GM19239 (cell line): ENCODE measurements around the gene HLA-DOB.

Source experiments
- DNase-seq: peaks from one replicate; pipeline ENCODE4 v3.0.0; 2011; ENCODE audit warnings: low spot score; ENCODE audit not compliant: insufficient read length
- FAIRE-seq: peaks from 2 replicates; lab custom pipeline; 2011; peaks lifted over from hg19 to GRCh38; lab: Jason Lieb, UNC

HLA-DOB gene

DNA sequence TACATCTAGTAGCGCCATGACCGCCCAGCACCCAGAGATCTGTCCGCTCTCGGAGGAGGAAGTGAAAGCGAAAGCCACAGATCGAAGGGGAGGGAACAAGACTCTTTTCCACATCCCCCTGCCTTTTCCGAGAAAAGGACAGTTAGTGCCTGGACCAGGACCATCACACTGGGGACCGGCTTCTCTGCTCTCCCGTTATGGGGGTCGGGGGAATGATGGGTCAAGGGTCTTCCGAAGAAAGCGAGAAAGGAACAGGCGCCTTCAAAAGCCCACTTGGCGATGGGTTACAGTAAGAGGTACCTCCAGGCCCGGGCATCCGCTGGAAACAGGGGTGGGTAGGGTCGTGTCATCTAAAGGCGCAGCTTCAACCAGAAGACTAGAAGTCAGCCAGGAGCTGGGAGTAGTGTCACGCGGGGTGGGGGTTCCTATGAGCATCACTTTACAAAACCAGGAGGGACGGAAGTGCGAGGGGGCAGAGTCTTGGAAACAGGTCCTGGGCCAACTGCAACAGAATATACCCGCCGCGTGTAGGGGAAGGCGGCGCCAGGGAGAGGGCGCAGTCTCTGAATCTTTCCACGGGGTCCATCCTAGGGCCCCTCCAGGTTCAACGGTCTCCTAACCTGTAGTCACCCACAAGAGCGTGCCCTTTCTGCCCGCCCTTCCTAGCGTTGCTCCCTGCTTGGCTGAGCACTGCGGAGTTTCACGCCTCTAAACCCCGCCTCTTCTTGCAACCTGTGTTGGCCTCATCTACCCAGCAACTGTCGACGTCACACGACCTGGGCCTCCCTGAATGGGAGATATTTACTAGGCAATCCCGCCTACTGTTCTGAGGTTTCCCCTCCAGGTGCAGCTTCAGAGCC is 27.4 kb upstream of the HLA-DOB start, which contains the start of gene PSMB8:
Gene PSMB8, minus strand, starts transcription at position 69 of the 860 bp plus-strand sequence. Its CDS starts 51 bp downstream, at position 18.
- peak; percentile 97 for FAIRE-seq

DNA sequence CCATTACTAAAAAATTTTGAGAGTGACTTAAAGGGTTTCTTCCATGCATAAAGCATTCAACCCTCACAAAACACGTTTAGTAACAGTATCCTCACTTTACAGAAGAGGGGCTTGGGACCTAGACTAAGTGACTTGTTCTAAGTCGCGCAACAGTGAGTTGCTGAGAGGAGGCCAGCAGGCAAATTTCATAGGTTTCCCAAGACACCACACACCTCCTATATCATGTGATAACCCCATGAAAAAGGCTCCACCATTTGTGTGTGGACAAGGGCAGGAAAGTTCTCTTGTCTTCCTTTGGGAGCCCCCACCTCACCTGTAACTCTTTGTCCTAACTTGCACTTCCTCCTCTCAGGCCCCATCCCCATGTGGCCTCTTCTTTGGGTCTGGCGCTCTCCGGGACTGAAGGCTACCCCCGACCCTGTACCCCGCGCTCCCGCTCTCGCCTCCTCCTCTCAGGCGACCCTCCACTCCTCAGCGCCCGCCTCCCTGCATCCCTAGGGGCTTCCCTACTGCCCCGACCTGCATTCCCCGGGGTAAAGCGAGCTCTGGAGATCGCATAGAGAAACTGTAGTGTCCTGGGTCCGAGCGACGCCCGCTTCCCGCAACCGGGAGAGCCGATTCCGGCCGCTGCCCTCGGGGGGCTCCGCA is 26.7 kb upstream of the HLA-DOB start:
- FAIRE-seq: peak; percentile 91
- no peak for DNase-seq

More for the DNA sequence above, 27.4 kb upstream of the HLA-DOB start, which contains the start of gene PSMB8:
- DNase-seq: peak; percentile 70

DNA sequence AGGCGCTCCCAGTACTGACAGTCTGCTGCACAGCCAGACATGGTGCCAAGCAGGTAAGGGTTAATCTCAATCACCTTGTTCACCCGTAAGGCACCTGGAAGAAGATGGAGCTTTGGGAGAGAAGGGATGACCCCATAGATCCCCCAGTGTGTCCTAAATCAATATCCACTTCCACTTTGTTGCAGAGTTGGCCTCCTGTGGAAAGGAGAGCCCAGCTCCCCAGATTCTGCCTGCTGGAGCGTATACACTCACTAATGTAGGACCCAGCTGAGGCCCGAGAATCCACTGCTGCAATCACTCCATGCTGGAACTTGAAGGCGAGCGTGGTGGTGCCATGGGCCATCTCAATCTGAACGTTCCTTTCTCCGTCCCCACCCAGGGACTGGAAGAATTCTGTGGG is 25.9 kb upstream of the HLA-DOB start:
- no peak for DNase-seq
- FAIRE-seq: no peak

DNA sequence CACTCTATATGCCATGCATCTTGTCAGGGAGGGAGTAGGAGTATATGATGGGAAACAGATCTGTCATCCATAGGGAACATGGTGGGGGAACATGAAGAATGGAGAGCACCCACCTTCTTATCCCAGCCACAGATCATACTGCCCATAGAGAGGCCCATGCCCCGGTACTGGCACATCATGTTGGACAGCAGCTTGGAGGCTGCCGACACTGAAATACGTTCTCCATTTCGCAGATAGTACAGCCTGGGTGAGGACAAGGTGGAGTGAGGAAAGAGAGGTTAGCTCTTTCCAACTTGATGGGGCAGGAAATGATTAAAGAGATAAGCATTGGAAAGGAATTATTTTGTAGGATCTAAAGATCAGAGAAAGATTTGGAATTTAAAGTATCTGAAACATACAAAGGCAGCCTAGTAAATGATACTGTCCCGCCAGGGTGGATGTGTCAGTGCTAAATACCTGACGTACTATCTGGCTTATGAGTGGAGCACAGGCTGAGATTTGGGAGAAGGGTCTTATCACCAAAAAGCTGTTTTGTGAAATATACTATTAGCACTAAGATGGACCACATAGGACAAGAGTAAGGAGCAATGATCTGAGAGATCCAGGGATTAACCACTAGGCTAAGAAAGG is 25.3 kb upstream of the HLA-DOB start:
- peak; percentile 18 for FAIRE-seq
- DNase-seq: no peak

DNA sequence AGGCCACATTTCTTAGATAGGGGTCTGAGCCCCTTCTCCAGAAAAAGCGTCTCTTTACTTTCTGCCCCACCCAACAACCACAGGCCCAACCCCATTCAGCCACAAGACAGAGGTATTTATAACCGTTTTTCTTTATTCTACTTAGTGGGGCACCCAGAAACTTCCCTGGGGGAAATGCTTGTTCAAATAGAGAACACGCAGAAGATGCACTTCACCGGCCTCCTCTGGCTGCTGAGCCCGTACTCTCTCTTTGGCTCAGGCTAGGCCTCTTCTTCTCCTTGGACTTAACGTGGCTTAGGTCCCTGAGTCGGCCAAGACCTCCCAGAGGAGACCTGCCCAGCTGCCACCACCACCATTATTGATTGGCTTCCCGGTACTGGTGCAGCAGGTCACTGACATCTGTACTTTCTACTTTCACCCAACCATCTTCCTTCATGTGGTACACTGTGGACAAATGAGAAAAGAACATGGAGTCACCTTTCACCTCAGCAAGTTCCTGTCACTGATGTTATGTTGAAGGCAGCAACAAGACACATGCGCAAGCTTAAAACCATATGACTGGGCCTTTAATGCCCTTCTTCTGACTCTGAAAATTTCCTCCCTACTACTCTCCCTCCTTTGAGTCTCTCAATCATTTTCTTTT is 23.9 kb upstream of the HLA-DOB start:
- FAIRE-seq (peak; percentile 92), DNase-seq (no peak)

DNA sequence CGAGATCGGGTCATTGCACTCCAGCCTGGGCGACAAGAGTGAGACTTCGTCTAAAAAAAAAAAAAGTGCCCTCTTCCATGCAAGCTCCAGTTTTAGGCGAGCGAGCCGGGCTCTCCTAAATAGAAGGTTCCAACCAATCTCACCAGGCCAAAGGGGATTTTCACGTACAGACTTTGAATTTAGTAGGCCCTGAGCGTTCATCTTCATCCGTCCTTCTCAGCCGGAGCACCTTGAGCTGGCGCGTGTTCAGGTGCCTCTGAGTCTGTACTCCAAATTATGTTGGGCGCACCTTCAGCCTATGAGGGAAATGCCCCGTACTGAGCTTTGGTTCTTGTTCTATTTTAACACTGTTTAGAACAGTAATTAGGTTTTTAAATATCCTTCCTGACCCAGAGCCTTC is 22.6 kb upstream of the HLA-DOB start:
- DNase-seq: no peak
- FAIRE-seq: no peak

DNA sequence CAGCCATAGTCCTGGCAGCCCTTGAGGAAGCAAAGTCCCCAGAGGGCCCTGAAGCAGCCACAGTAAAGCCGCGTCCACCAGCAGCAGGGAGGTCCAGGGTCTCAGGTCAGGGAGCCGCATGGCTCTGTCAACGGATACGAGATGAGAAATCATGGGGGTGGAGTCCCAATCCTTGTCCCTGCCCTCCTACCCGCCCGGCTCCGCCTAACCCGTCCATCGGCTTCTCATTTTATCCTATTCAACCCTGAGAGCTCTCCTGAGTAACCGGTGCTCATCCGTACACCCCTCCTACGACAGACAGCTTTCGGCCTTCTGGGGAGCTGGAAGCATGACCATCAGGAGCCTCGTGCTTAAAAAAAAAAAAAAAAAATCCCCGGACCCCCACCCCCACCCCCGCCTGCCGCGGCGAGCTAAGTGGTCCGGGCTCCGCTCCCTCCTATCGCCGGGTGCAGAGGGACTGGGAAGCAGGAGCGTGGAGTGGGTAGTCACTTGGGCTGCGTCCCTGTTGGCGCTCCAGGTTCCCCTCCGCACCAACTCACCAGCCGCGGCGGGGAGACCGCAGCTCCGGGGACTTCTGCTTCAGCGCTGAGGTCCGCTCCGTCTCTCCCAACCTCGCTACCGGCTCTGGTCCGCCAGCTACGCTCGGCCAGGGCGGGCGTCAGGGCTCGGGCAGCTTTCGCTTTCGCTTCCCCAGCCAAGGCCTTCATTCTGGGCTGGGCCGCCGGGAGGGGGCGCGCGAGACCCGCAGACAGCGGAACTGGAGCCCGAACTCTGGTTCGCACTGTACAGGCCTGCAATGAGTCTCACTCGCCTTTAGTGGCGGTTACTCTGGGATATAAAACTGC is 21.5 kb upstream of the HLA-DOB start, which contains the start of gene TAP2:
Gene TAP2, minus strand, starts transcription at position 626 of the 845 bp plus-strand sequence. Its CDS starts 506 bp downstream, at position 120.
- peak; percentile 85 for DNase-seq
- FAIRE-seq: peak; percentile 81

DNA sequence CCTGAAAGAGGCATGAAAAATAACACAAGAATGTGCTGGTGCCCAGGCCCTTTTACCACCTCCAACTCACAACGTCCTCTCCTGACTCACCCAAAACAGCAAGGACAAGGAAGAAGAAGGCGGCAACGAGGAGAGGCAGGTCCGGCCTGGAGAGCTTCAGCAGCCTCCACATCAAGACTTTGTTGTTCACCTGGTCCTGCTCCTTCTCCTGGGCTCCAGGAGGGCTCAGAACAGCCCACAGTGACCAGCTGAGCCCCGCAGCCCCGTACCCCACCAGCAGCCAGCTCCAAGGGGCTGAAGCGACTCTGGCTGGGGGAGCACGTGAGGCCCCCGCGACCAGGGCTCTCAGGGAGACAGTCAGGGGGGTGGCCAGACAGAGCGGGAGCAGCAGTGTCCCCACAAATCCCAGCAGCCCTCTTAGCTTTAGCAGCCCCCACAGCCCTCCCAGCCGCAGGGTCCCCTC is 20.9 kb upstream of the HLA-DOB start:
- no peak for DNase-seq
- FAIRE-seq: no peak

DNA sequence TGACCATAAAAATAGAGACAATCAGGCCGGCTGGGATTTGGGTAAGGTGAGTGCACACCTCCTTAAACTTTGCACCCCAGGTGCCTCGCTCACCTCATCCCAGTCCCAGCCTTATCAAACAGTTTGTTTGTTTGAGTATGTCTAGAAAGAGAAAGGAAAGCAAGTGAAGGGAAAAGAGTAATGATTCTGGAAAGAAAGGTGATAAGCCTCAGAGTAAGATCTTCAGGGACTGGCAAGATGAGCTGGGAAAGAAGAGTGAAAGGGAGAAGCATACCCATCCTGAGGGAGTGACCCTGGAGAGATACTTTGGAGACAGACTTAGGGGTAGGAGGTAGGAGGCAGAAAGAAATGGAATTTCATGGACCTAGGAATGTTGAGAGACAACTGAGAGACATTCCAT is 20.1 kb upstream of the HLA-DOB start:
- no peak for FAIRE-seq

DNA sequence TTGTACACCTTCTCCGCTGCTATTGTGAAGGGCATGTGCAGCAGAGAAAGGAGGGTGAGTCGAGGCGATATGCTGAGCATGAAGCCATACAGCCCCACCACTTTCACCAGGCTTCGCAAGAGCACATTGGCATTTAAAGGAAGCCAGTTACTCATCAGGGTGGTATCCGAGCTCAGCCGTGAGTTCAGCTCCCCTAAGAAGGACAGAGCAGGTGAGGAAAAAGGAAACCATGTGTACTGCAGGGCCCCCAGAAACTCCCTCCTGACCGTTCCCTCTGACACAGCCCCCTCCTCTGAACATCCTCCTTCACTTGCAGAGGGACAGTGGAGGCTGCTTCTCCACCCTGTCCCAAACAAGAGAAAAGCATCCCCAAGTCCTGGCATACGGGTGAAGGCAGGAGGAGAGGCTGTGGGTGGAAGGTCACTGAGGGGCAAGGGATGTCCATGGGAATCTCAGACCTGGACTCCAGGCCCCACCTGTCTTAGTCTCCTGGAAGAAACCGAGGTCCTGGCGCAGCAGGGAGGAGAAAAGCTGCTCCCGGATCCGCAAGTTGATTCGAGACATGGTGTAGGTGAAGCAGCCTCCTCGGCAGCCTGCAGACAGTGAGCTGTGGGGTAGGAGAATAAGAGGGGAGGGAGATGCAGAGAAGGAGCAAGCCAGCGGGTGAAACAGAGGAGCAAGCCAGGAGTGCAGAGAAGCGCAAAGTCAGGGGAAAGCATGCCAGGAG is 18.5 kb upstream of the HLA-DOB start:
- FAIRE-seq (no peak), DNase-seq (no peak)

More for the DNA sequence above, 20.1 kb upstream of the HLA-DOB start:
- DNase-seq: no peak

DNA sequence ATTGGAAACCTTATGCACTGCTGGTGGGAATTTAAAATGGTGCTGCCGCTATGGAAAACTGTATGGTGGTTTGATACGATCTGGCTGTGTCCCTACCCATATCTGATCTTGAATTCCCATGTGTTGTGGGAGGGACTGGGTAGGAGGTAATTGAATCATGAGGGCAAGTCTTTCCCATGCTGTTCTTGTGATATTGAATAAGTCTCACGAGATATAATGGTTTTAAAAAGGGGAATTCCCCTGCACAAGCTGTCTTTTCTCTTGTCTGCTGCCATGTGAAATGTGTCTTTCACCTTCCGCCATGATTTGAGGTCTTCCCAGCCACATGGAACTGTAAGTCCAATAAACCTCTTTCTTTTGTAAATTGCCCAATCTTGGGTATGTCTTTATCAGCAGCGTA is 16.9 kb upstream of the HLA-DOB start:
- FAIRE-seq (no peak), DNase-seq (no peak)

DNA sequence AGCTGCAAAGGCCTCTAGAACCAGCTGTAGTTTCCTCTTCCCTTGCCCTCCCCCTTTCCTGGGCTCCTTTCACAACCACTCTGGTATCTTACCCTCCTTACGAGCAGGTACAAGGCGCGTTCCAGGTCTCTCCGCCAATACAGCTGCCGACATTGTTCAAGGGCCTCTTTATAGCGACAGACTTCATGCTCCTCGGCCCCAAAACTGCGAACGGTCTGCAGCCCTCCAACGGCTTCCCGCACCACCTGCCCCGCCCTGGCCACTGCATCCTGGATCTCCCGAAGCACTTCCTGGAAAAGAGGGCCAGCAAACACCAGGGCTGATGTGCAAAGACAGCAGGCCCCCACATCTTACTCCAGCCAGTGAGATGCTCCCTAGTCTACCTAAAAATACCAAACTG is 15.7 kb upstream of the HLA-DOB start:
- no peak for DNase-seq
- FAIRE-seq: no peak

DNA sequence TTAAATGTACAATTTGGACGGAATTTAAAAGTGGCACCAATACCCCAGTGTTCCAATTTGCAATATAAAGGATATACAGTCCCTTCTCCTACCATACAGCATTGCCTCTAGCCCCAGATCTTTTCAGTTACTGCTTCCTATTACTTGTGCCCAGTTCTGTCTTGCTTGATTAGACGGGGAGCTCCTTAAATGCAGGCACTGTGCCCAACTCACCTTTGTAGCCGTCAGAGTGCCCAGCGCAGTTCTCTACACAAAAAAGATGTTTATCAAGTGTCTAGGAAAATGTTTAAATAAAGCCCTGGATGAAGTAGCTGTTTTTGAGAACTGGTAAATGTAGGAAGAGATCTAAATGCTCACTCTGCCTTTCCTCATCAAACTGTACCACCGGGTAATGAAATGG is 14.1 kb upstream of the HLA-DOB start:
- DNase-seq (no peak), FAIRE-seq (no peak)

DNA sequence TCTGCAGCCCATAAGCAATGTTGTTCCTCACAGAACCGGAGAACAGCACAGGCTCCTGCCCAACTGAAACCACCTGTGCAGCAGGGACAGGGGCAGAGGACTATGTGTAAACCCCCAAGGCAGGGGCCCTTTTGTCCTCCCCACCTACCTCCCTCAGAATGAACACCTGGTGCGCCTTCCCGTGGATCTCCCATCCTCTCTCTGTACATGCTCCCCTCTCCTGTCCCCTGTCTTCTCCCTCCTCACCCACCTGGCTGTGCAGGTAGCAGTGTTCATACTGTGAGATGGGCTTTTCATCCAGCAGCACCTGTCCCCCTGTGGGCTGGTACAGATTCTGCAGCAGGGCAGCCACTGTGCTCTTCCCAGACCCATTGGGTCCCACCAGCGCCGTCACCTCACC is 13.2 kb upstream of the HLA-DOB start:
- FAIRE-seq: no peak

DNA sequence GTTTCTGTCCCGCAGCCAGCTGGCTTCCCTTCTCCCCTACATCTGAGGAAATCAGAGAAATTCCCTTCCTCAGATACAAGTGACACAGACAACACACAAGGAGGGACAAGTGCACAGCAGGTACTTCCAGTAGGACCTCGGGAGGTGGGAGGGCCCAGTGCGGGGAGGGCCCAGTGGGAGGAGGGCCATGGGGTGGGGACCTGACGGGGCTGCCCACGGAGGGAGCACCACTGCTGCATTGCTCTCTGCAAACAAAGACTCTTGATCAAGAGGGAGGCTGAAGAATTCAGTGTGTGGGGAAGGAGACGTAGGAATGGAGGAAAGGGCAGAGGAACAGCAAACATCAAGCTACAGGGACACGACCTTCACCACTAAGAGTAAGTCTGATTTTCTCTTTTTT is 12.7 kb upstream of the HLA-DOB start:
- FAIRE-seq: no peak
- no peak for DNase-seq

More for the DNA sequence above, 13.2 kb upstream of the HLA-DOB start:
- DNase-seq: no peak

DNA sequence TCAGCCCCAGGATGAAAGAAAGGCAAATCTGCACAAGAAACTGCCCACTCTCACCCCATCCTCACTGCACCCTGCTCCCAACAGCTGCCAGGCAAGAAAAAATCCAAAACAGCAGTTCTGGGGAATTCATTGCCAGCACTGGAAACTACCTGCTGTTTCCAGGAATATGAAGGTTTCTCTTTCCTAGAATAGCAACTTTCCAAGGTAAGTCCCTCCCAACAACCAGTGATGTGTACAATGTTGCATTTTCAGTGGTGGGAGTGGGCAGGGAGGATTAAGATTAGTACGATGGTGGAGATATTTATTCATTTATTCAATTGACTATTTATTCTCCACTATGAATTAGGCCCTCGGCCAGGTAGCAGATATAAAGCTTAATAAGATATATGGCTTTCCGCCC is 10.2 kb upstream of the HLA-DOB start:
- FAIRE-seq: no peak
- DNase-seq: no peak

DNA sequence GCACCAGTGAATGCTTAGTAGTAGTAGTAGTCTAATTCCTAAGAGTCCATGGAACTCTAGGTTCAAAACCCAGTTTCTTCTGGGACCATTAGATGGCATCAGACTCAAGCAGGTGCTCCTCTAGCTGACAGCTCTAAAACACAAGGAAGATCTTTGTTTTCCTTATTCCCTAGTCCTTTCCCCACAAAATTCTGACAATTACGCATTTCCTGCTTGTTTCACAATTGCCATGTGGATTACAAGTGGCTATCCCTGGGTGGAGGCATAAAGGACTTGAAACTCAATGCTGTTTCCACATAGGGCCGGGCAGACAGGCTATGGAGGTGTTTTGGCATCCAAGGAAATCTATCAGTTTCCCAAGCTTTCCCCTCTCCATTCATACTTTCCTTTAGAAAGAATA is 9.2 kb upstream of the HLA-DOB start:
- peak; percentile 28 for FAIRE-seq
- DNase-seq: no peak

DNA sequence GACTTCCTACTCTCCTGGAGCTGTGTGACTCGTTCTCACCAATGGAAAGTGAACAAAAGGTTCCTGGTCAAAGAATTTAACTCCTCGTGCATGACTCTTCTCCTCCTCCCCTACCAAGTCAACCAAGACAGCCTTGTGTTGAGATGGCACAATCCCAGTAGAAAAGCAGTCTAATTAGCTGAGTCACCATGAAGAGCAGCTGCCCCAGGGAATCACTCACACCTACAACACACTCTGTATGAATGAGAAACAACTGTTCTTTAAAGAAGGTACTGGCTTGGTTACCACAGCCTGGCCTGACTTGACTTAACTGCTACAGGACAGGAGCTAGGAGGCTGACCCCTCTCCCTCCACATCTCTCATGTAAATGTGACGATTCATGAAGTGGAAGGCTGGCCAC is 2.9 kb upstream of the HLA-DOB start:
- FAIRE-seq: no peak

DNA sequence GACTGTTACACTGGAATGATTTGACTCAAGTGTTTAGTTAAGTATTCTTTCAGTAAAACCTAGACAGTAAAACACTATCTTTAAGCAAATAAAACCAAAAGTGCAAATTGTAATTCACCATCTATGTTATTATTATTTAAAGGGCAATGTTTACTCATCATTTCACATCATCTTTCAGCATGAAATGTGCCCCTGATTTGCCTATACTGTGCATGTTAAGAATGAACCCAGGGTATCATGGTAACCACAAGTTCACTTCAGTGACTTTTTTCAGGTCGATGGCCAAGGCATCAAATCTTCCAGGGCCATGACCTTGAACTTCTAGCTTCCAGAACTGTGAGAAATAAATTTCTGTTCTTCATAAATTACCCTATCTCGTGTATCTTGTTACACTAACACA is 2.1 kb upstream of the HLA-DOB start:
- peak; percentile 35 for FAIRE-seq
- DNase-seq: no peak

More for the DNA sequence above, 2.9 kb upstream of the HLA-DOB start:
- no peak for DNase-seq
